Inferior parietal cortex (tissue), 1 donor: Measurements from ENCODE around the gene FARP1.

ENCODE experiments used
- DNase-seq: peaks from one replicate; pipeline ENCODE4 v3.0.0-alpha.2; 2016; ENCODE audit errors: extremely low spot score

The FARP1 gene

DNA sequence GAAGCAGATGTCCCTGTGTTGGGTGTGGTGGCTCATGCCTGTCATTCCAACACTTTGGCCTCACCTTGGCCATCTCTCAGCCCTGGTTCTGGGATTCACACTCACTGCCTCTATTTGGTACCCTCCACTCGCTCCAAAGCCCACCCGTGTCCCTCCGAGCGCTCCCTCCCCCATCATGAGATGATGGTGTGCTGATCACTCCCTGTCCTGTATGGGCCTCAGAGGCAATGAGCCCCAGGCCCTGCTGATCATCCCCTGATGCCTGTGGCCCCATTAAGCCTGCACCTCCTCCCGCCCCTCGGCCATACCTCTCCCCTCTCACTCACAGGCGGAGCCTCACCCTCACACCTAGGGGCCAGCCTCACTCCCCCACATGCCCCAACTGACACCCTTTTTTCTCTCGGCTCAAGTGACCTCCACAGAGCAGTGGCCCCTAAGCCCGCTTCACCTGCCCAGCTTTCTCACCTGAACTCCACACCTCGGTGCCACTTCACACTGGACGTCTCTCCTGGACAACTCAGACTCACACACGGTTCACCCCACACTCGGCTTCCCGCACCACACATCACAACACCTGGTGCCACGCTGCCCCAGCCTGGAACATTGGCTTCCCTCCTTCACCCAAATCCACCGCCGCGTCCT is 319.5 kb downstream of the FARP1 start:
- no peak for DNase-seq

DNA sequence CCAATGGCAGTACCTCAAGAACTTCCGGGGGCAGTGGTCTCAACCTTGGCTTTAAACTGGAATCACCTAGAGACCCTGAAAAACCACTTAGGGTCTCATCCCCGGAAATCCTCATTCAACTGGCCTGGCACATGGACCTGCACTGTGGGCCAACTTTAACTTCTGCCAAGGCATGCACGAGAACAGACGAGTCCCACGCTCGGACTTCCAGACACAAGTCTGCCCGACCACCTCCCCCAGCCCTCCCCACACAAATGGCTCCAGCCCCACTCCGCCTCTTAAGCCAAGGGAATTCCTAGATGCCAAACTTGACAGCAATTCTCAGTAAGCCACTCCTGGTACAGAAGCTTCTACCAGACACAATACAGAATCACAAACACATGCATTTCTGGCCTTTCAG is 320.1 kb downstream of the FARP1 start:
- DNase-seq = no peak

DNA sequence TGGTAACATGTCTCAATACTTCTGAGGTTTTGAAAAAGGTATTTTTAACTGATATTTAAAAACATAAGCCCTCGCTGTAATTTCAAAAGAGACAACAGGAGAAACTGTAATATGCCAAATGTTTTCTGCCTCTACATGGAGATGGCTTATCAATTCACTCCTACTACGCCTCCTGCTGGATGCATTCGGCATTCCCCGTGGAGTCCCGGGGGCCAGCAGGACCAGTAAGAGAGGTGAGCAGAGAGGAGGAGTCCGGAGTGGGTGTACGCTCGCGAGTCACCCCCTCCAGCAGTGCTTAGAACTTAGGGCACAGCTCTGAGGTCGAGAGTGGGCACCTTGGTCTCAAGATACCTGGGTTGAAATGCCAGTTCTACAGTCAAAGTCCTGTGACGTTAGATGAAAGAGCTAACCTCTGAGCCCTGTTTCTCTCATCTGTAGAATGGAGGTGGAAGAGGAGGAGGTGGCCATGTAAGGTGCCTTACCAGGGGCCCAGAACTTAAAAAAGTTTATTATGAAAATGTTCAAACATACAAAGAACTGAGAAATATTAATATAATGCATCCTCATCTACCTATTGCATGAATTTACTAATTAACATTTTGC is 323.8 kb downstream of the FARP1 start:
- no peak for DNase-seq

DNA sequence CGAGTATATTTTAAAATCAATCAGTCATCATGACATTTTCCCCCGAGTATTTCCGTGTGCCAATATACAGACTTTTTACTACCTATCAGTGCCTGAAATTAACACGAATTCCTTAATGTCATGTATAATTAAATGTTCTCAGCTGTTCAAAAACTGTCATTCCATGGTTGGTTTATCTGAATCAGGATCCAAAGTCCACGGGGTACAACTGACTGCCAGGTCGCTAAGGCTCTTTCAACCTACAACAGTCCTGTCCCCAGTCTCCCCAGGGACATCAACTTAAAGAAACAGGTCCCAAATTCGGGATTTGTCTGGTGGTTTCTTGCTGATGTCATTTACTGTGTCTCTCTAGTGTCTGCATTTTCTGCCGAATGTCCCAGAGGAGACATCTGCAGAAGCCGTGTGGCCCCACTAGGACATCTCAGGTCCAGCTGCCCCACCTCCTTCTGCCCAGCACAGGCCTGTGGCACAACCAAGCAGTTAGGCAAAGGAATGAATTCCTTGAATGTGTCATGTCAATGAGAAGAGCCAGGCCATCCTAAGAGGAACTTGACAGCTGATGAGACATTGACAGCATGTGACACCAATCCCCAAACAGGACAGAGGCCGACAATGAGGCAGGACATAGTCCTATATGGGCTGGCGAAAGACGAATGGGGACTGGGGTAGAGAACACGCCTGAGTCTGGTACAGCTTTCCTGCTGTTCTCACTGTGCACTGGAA is 324.5 kb downstream of the FARP1 start:
- no peak for DNase-seq

DNA sequence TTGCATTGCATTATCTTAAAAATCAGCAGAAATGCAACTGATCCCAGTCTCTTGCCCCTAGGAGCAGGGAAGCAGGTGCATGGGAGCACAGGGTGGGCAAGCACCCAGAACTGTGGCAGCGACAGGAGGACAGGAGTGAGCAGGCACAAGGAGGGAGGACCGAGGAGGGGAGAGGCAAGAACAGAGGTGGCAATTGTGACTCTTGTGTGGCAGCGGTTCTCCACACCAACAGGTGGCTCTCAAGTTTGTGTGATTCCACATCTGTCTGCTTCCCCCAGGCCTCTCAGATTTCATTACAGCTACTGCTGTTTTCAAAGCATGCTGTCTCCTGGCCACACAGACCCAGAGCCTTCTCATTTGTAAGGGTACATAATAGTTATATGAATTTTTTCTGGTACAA is 325.5 kb downstream of the FARP1 start:
- DNase-seq = no peak

DNA sequence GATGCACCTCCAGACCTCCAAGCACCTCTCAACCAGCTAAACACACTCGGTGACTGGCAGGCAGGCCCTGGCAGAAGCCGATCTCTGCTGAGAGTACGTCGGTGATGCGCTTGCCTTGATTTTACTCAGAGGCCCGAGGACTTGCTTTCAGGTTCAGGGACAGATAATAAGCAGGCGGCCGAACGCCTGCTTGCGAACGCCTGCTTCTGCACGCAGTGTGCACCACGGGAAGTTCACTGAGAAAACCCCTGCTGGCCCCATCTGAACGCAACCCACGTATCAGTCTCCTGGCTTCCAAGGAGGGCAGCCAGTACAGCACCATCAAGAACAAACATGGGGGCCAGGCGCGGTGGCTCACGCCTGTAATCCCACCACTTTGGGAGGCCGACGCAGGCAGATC is 326.0 kb downstream of the FARP1 start:
- DNase-seq = no peak

DNA sequence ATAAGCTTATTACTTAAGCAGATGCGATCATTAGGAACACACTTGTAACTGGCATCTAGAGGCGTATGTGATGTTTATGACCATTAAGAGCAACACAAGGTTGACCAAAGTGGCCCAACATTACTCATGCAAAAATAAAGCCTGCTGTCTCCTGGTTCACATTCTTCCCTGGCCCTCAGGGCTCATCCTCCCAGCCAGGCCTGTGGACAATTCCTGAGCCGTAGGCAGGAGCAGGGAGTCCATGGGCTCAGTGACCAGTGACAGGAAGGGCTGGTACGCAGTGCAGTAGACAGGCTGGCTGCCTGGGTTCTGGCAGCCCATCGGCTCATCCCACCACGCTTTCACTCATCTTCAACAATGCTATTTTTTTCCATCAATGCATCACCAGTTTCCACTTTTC is 328.0 kb downstream of the FARP1 start:
- DNase-seq = no peak

DNA sequence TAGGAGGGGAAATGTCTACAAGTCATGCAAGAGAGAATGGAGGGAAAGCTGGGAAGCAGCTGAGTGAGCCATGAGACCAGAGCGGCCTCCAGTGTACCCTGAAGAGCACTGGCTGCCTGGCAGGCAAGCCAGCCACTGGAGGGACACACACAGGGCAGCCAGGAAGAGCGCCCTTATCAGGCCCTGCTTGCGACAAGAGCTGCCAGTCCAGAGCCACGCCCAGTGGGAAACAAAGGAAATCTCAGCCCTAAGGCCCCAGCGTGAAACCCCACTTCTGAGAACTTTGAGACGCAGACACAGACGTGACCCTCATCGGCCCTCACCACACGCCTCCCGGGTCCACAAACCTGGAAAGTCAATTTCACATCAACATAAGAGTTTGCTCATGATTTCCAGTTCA is 329.0 kb downstream of the FARP1 start:
- DNase-seq = no peak

DNA sequence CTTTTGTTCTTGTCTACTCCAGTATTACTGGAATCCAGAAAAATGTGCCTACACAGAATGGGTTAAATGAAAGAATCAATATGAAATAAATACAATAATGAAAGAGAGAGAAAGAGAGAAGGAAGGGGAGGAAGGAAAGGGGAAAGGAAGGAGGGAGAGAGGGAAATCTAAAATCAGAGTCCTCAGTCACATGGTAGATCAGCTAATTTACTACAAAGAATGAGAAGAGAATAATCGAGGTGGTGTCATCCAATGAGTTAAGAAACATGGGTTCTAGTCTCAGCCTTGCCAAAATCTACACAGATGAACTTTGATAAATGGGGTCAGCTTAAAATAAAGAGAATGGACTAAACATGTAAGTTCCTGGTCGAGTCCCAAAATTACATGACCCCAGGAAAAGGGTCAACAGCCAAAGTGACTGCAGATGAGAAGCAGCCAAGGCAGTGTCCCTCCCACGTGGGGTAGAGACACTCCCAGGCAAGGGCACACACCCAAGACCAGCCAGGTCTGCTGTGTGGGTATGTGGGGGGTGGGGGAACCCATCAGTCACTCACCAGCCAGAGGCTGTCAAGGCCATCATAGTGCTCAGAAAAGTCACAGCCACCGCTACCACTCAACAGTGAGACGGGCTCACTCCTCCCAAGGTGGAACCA is 330.4 kb downstream of the FARP1 start:
- DNase-seq = no peak

DNA sequence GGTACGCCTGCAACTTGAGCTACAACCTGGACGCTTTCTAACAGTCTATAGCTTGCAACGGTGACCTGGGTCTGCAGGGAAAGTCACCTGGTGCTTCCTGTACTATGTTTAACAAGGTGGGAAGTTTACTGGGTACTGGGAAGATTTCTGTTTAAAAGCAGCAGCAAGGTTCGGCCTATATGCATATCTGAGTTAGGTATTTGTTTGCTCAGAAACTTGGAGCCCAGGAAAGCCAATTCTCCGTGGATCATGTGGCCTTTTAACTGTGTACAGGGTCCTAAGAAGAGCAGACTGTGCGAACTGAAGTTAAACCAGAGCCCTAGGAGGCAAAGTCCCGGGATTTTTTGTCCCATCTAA is 330.9 kb downstream of the FARP1 start:
- DNase-seq = no peak

DNA sequence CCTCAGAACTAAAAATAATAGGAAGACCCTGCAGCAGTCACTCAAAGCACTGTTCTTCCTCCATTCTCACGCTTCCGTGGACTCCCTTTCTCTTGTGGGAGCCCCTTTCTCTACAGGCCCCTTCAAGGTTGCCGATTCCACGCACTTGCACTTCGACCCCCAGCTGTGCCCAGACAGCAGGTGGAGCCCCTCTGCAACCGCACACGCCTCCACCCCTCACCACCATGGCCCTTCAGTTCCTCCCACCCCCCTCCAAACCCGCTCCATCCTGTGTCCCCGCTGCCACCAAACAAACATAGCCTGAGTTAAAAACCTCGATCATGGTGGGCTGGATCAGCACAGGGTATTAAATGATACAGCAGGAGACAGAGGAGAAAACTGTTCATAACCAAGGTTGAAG is 331.4 kb downstream of the FARP1 start:
- no peak for DNase-seq

DNA sequence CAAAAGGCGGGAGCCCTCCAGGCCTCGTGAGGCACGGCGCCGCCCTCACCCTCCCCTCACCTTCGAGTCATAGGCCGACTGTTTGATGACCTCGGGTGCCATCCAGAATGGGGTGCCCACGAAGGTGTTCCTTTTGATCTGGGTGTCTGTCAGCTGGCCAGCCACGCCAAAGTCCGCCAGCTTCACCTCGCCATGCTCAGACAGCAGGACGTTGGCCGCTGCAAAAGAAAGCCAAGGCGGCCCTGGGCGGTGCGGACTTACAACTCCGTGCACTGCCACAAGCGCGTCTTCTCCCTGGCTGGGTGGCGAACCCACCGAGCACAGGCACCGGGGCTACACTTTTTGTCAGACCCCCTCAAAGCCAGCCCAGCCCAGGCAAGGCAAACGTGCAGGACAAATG is 331.9 kb downstream of the FARP1 start:
- DNase-seq = no peak

DNA sequence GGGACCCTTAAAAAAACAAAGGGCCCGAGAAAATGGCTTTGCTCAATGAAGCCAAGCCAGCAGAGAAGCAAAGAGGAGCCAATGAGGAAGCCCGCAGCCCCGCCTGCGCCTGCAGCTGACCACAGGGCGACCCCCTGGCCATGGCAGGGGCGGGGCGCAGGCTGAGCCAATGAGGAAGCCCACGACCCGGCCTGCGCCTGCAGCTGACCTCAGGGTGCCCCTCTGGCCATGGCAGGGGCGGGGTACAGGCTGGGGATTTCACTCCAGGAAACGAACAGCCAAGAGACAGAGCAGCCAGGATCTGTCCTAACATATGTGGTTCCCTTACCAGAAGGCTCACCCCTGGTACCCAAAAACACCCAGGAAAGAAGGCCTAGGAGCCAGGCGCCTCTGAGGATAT is 332.6 kb downstream of the FARP1 start:
- DNase-seq = no peak

DNA sequence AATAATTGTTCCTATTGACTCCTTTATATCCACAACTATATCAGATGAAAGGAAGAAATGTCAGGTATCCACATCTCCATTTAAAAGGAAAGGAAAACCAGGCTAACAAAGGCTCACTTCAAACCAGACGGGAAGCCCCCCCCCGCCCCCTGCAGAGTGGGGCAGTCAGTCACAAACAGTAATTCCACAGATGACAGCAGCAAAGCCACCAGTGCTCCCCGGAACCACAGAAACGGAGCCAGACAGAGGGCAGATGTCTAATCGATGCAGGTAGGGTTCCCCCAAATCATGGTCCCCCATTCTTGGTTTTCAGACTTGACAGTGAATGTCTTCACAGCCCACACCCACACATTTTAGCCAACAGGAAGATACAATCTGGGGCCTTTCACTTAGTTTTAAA is 333.2 kb downstream of the FARP1 start:
- DNase-seq = no peak

DNA sequence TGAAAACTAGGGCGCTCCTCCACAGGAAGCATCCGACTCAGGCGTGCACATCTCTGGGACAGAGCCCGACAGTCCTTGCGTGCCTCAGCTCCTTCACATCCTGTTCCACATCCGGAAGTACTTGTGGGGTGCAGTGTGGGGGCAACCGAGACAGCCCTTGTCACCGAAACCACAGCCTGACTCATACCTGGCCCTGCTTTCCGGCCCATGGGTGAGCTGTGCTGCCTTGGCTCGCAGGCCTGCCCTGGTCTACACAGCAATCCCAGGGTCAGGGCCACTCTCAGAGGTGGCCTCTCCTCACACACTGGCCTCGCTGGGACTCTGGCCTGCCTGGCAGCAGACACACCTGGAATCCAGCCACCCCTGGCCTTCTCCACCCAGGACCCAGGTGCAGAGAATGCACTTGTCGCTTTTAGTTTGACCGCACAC is 333.7 kb downstream of the FARP1 start:
- DNase-seq = no peak

DNA sequence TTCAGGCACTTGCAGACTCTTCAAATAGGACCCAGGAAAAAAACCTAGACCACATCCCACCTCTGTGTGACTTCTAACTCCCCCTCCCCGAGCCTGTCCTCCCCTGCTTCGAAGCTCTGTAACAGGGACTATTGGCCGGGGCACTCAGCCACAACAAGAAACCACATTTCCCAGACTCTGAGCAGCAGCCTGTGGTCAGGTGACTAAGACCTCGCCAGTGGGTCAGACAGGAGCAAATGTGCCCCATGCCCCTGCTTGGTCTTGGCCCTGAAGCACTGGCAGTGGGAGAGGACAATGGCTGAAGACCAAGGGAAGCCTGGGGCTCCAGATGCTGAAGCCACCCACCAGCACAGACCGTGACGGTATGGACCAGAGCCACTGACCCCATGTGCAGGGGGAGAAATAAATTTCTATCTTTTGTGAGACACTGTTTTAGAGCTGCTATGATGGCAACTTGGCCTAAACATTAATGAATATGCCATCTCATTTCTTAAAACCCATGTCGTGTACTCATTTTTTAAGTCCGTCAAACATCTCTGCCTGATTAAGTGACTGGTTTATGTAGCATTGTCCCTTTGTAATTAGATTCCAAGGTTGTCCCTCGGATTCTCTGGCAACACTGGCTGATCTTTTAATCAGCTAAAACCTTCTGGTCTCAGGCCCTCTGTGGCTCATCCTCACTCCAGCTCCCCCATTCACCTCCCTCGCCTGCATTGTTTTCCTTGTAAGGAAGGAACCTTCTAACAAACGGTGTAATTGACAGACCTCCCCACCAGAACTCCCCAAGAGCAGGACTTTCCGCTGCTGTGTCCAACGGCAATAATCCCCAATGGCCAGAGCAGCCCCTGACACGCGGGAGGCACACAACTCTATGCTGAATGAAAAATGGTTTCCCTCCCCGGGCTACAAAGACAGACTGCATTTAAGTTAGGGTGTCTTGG is 335.6 kb downstream of the FARP1 start:
- DNase-seq = no peak

DNA sequence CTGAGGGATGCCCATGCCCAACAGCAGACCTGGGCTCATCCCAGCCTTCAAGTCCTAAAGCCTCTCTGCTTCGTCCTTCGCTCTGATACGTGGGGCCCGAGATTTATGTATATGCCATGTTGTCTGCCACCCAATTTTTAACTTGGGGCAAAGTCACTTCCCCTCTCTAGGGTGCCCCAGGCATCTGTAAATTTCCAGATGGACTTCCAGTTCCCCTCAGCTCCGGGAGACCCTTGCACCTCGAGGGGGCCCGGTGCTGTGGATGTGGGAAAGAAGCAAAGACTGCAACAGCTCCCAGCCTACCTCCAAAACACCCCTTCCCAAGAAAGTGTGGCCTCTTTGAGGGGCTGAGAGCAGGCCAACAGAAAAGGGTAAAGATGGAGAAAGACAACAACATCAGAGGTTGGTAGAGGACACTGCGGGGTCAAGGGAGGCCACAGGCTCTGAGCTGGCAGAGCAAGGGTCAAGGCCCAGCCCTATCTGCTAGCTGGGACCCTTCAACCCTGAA is 336.7 kb downstream of the FARP1 start:
- no peak for DNase-seq

DNA sequence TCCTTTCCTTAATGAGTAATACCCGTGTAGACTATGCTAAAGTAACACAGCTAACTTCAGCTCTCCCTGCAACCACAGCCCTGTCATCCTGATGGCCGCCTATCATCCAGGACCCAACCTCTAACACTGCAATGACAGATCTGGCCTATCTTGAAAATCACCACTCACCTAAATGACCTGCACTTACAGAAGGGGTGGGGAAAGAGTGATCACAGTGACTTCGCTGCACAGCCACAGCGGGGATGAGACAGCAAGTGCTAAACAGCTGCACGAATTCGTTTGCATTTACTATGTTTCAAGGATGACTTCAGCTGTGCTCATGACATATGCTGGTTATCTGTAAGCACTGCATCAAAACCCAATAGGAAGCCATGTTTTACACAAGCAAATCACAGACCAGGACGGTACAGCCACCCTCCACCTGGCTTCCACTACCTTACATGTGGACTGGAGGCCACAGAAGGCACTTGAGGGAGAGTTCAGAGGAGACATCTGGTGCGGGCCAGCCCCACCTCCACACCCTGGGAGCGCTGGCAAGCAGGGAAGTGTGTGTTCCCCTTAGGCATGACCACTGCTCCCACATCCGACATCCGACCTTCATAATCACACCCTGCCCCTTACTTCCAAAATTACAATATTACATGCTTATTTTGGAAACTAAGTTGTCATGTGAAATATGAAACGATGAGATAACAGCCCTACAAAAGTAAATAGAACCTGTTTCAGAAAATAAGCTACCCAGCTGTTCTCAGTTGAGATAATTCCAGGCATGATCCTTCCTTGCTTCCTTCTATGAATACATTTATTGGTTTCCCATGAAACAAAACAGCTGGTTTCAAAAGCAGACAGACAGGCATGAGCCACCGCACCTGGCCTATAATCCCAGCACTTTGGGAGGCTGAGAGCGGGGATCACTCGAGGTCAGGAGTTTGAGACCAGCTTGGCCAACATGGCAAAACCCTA is 338.3 kb downstream of the FARP1 start:
- no peak for DNase-seq

DNA sequence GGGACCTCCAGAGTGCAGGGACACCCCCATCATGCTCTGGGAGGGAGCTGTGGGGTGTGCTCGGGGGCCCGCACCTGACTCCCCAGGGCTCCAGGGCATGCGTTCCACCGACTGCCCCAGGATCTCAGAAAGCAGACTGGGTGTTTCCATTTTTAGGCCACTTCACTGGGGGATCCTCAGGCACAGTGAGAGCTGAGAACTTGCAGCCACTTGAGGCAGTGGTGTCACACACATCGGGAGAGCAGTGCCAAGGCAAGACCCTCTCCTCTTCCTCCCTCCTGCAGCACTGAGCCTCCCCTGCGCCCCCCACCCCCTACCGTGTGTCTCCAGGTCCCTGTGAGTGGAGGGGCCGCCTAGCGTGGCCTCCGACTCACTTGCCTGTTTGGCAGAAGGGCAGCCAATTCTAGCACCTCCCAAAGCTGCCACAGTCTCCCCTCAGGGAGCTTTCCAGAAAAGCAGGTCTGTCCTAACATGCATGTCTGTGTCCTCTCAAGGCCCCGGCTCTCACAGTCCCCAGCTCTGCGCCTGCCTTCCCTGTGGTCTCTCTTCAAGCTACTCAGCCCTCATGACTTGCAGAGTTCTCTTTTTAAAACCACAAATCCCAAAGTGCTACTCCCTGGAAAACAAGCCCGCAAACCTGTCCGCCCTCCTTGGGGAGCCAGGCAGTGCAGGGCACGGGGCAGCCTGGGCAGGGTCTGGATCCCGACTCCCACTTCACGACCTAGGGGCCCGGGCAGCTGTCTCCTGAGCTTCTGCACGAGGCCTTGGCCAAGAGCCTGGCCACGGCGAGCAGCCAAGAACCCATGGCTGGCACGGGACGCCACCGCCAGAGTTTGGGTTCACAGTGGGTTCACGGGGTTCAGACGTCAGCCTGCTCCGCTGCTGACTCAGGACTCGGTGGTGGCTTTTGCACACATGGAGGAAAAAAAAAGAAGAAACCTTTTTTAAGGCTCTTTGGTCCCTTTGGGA is 339.9 kb downstream of the FARP1 start:
- DNase-seq = no peak
